Measurements from ENCODE around the gene ABHD16B. TPM values are rescaled to one million over a fixed set of nuclear protein-coding genes. Genes with fewer than 3 reads are reported as not detected.

ABHD16B gene
- total and polyA plus RNA-seq, 2 of the 13 experiments (the other 11 are each of a cell fraction or from before 2014, with no cell fraction given), result not detected

GRCh38 chr20:63858393-63859165, 2.7 kb upstream of the ABHD16B start (continued):
- peak; percentile 76; the same call in 1 of the 2 replicates for TF ChIP-seq ZNF503 (CRISPR knock-in tag; IDR thresholded peaks at IDR 0.05)
- no peak for TF ChIP-seq CREBL2 (CRISPR knock-in tag; IDR thresholded peaks at IDR 0.05; ENCODE audit: borderline replicate concordance)
- TF ChIP-seq PBX3 (CRISPR knock-in tag; IDR thresholded peaks at IDR 0.05; ENCODE audit: borderline replicate concordance), result no peak
- TF ChIP-seq MXD4 (CRISPR knock-in tag; IDR thresholded peaks at IDR 0.05), result peak; percentile 65
- TF ChIP-seq ZNF280D (CRISPR knock-in tag; IDR thresholded peaks at IDR 0.05), result peak; percentile 52; the same call in 1 of the 2 replicates
- no peak; the same call in 1 of the 2 replicates for TF ChIP-seq STAT6 (CRISPR knock-in tag; IDR thresholded peaks at IDR 0.05; ENCODE audit: borderline replicate concordance)
- TF ChIP-seq WIZ (CRISPR knock-in tag; IDR thresholded peaks at IDR 0.05), result no peak
- TF ChIP-seq MIXL1 (CRISPR knock-in tag; IDR thresholded peaks at IDR 0.05), result no peak
- TF ChIP-seq RBM22 (optimal IDR thresholded peaks at IDR 0.05; ENCODE audit: low read length), result peak; percentile 28
- no peak; the same call in 1 of the 2 replicates for TF ChIP-seq CBFB (CRISPR knock-in tag; IDR thresholded peaks at IDR 0.05)
- TF ChIP-seq CREB3 (CRISPR knock-in tag; IDR thresholded peaks at IDR 0.05), result no peak
- no peak for TF ChIP-seq CCAR2 (optimal IDR thresholded peaks at IDR 0.05; ENCODE audit: low read depth, low read length)
- no peak for TF ChIP-seq NCOA5 (CRISPR knock-in tag; IDR thresholded peaks at IDR 0.05)
- peak; percentile 72 for TF ChIP-seq ZNF296 (CRISPR knock-in tag; conservative IDR thresholded peaks at IDR 0.05)

Measured in HepG2 (cell line).